SIG-M5 treated with dmso at 0.1 percent for 504 hours (cell line): Measurements from ENCODE around the gene EMX2.

Experiments
- DNase-seq: peaks from one replicate; lab custom pipeline; 2025; ENCODE audit not compliant: unreplicated experiment; lab: John Stamatoyannopoulos, UW

Gene EMX2

DNA sequence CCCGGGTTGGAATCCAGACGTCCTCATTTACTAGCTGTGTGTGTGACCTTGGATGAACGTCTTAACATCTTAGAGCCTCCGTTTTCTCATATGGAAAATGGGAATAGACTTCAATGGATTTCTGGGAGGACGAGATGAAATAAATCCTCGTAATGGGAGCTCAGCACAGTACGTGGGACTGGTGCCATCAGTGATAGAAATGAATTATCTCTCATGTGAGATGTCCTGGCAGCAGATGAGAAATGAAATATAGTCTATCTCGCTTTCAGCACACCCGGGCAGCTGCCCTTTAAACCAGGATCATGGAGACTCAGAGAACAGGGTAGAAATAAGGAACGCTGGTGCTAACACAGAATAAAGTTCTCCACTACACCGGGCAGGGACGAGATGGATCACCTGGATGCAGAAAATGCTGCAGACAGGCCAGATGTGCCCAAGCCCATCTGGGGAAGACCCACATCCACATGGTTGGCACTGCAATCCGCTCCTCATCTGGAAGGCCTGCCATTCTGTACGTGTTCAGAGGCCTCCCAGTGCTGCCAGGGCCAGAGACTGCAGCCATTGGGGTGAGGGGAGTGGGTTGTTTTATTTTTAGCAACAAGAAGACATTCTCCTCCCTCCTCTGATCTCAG lies 11.1 kb upstream of the EMX2 start:
- DNase-seq = no peak

DNA sequence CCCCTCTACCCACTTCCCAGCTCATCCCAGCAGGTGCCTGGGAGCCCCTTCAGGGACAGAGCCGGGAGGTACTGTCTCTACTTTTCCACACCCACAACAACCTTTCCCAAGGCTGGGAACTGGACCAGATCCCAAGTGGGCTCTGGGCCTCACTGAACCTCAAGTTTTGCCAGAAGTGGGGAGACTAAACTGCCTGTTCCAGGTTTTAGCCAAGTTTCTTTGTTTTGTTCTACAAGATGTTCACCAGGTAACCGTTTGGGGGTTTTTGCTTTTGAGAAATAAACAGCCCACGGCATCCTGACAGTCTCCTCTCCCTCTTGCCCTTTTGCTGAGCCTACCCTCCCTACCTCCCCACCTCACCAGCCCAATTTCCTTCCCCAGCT lies 10.6 kb upstream of the EMX2 start:
- no peak for DNase-seq

DNA sequence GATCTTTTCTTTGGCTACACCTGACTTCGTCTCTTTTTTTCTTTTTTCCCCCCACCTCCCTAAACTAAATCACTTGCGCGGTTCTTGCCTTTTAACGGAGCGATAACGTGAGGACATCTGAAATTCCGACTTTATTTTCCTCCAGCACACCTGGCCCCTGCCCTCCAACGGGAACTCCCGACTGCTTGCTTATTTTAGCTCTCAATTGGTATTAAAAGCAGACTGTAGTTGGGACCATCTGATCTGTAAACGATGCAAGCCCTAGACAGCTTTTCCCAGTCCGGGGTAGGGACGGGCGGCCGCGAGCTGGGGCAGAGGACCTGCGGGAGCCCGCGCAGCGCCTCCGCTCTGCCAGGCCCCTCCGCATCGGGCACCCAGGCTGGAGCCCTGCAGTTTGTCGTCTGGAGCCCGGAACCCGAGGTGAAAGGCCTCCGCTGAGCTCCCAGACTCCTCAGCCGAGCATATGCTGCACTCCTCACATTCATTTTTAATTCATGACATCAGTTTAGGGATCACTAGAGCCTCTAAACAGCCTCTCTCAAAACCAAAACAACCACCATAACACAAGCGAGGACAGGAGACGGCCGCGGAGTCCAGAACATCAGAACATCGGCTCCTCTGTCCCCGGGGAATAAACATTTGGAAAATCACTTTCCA lies 10.0 kb upstream of the EMX2 start:
- DNase-seq = no peak

DNA sequence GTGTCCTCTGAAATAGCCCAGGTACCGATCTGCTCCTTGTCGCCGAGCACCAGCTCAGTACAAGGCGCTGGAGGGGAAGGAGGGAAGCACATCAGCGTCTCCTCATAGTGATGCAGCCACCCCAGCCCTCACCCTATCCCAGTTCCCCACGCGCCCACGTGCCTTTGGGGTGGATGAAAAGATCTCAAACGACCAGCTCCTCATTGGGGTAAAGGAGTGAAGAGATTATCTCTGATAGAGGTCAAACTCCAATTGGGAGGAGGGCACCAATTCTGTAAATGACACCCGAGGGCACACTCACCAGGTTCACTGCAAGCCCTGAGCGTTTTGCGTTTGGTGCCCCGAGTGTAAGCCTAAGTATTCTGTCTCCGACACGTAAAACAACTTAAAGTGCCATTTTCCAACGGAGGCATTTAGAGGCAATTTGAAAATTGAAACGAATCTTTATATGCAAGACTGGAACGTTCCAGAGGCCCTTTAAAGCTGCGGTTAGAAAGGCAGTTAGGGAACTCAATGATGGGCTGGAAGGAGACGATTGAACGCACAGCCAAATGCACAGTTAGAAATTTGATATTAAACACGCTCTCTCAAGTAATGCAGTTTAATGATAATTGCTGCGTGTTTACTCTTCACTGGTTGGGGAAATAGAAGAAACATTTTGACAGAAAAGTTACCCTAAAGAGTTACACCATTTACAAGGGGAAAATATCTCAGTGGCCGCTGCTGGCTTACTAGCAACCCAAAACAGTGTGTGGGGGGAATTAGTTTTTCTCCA lies 8.9 kb upstream of the EMX2 start:
- no peak for DNase-seq

DNA sequence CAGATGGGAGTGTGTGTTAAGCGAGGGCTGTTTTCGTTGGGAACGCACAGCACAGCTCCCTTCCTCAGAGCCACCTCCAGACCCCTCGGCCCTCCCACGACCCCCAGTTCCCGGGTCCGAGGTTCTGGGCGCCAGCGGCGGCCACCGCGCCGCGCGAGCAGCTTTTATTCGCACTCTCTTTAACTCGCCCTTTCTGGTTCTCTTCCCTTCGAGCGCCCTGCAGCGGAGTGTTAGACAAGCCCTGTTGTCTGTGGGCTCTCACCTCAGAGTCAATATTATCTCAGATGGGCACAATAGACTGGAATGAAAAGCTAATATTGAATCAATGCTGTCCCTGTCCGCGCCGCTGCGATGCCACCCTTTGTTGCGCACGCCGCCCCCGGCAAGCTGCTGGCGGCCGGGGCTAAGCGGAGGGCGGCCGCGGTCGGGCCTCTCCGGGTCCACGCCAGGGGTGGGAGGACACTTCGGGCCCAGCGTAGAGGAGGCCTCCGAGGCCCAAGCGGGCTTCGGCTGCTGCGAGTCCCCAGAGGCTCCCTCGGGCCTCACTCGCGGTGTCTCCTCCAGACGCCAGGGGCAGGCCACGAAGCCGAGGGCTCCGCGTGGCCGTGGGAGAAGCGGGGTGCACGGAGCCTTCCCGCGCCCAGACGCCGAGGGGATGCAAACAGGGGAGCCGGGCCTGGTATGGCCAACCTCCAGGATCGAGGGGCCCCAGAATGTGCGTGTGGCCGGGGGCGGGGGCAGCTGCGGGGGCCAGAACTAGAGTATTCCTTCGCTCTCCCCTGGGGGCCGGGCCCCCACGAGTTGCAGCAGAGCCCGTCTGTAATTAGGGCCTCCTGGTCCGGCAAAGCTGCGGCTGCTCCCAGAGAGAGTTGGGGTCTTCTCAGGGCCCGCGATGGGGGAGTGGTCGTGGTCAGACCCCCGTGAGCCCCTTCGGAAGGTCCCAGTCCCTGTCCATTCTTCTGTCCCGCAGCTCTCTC lies 7.9 kb upstream of the EMX2 start:
- no peak for DNase-seq

DNA sequence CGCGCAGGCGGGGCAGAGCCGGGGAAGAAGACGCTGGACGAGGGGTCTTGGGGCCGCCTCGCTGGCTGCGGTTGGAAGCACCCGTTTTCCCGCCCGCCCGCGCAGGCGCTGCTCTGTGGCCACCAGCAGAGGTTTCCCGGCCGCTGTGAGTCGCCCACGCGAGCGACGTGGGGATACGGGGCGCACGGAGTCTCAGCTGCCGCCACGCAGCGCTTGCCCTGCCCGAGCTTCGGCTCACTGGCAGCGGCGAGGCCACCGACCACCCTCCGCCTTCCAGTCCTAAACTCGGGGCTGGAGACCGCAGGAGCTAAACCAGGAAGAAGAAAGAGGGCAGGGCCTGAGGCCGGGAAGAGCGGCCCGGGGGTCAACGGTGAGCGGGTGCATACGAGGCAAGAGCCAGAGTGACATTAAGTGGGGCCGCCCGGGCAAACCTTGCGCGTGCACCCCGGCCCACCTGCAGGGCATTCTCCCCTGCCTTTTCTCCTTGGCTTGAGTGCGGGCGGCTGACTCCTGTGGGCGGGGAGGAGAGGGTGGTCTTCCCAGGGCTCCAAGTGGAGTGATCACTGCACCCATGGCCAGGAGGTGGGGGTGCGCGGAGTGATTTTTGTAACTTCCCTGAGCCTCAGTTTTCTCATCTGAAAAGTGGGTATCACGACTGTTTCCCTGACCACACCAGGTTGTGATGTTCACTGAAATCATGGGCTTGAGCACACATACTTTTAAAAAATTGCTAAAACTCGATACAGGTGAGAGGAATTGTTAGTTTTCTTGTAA lies 7.1 kb upstream of the EMX2 start:
- no peak for DNase-seq

DNA sequence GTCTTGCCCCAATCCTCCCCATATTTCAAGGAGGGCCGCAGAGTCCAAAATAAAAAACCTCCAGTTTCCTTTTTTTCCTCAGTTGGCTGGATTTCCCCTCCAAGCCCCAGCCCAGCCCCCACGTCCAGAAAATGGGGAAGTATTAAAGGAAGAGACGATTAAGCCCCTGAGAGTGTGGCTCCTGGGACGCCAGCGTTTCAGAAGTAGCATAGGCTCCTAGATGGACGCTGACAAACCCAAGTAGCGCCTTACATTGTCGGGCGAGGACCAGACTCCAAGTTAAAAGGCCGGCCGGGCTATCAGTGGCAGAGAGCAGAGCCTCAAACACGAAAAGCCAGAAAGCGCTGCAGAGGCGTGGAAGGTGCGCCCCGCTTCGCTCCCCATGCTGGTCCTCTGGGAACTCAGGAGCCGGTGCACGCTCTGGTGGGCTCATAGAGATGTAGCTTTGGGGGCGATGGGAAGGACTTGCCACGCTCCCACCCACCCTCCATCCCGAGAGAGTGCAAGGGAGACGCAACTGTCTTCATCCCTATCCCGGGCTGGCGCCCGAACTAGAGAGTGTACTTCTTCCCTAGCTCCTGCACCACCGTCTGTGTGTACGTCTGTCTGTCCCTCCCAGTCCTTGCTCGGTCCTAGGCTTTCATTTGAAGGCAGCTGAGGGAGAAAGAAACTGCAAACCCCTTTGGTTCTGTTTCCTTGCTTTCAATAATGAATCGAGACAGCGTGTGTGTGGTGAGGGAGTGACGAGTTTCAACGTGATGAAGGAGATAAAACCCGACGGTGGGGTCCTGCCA lies 6.3 kb upstream of the EMX2 start:
- DNase-seq = no peak

DNA sequence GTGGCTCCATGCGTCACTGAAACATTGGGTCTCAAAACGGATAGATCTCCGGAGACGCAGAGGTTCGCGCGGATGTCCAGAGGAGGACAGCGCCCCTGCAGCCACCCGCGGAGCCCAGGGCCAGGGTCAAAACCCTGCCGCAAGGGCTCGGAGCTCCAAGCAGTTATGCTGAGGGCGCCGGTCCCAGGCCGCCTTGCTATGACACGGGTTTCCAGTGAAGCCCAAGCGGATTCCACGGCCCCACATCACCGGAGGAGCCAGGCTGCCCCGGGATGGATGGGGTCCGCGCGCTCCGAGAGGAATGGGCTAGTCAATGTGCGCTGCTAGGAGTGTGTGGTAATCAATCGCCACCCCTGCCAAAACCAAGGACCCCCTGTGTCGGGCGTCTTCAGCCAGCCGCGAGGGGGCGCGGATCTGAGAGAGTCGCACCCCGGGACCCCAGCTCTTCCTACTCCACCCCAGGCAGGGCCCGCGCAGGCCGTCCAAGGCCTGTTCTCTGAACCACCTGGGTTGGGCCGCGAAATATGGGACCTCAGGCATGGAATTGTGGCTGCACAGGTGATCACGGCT lies 5.6 kb upstream of the EMX2 start:
- no peak for DNase-seq

DNA sequence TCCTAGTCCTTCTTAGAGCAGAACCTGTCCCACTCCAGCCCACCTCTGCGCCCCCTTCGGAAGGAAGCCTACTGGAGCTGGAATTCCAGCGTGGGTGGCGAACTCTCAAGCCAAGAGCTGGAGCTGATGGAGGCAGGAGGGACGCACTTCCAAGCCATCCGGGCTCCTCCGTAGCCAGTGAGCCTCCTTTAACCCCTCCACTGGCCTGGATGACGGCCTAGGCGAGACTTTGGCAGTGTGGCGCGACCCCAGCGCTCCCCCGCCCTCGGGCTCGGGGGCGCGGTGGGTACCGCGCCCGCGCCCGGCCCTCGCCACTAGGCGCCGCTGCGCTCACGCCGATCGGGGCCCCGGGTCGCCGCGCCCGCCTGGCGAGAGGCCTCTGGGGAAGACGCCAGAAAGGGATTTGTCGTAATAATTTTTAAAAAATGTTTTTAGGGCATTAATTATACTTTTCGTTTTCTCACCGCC lies 5.1 kb upstream of the EMX2 start:
- no peak for DNase-seq

DNA sequence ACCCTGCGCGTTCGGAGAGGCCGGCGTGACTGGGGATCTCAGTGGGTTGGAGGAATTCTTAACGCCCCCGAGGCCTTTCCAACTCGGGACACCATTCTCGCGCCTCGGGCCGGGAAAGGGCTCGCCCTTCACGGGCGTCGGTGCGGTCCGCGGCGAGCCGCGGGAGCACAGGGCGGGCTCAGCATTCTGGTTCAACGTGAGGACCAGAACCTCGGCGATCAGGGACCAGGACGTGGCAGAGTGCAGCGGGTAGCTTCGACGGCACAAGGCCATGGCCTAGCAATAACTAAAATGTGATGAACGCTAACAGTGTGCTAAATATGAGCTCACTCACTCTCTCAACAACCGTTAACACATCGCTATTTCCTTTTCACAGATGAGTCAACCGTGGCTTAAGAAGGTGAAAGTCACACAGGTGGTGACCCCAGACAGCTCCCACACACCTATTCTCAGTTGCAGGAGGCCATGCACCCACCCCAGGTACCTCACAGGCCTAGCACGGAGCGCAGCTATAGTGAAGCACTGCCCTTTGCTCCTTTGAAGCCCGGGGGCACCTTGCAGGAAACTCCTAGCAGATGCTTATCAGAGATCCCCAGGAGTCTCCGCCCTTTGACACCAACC lies 4.5 kb upstream of the EMX2 start:
- no peak for DNase-seq

DNA sequence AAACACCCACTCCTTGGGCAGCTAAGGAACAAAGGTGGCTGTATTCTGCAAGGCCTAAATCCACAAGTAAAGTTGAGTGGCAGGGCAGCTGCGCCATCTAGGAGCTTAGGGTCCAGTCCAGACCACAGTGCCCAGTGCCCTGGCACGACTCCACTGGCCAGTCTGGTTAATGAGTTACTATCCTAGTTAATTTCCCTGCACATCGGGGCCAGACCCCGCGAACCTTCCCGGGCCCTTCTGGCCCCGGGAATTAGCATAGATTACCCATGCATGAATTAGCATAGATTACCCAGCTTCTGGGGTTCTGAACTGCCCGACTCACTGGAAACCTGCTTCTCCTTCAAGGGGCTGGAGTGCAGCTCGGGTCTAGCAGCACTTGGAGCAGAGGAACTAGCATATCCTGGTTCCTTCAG lies 3.2 kb upstream of the EMX2 start:
- DNase-seq = no peak

DNA sequence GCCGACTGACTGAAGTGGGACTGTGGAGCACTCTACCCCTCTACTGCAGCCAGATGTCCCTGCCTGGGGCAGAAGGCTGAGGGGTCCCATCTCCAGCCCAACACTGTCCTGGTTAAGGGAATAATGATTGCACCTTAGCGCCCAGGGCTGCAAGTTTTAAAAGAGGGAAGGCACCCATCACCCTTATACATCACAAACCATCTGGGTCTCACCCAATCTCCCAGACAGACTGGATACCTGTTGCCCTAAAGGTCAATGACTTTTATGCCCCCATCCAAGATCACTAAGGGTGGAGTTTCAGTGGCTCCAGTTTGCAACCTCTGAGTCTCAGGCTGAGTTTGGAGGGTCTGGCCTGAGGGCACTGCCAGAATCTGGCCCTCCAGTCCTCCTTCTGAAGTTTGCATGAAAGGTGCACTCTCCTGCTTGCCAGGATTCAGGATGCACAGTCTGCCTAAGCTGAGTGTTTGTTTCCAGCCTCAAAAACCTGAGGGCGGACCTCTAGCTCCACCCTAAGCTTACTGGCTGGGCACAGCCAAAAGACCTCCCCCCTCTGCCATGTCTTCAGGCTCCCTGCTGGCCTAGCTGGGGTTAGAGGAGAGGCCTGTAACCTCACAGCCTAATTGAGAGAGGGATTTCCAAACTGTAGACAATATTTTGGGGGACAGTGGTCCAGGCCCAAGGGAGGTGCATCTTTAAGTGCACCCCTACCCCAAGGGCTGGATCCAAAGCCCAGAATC lies 2.5 kb upstream of the EMX2 start:
- DNase-seq = no peak

DNA sequence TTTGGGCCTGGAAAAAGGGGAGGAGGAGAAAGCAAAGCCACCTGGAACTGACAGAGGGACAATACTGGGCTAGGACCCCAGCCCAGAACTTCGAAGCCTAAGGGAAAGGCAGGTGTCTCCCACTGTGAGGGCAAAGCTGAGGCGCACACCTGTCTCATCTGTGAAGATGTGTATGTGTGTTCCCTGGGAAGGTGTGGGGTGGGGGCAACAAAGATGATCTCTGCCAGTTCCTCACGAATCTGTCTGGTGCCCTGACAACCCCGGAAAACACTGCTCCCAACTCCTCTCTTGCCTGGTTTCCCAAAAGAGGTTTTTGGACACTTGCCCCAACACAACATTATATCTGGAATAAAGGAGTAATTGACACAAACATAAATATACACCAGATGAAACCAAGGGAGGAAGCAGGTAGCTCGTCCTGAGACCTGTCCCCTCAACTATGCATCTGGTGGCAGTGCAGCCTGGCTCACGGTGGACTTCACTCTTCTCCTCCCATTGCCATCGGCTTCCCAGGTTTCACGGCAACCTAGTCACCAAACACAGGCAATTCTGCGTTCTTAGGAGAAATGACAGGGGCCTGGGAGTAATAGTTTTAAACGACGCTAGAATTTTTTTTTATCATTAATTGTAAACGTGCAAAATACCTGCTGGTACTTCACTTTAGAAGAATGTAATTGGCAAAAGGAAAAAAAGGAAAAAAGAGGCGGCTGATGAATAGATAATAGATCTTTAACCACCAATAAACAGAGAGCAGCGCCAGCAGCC lies 1.7 kb upstream of the EMX2 start:
- DNase-seq = no peak

DNA sequence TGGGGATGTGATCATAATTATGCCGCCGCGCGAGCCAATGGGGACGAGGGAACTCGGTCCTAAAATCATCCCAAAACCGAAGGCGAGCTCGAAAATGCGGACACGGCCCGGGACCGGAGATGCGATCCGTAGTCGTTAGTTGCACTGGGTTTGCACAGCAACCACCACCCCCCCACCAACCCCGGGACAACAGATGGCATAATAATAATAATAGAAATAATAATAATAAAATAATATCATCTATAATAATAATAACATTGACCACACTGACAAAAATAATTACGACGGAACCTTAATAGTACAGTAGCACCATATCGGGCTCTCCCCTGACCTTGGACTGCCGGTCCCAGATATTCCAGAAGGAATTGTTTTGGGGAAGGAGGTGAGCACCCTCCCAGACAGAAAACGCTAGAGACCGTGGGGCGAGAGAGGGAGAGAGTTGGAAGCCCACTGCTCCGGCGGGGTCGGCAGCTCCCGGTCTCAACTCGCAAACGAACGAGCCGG lies 1.1 kb upstream of the EMX2 start:
- DNase-seq = no peak

DNA sequence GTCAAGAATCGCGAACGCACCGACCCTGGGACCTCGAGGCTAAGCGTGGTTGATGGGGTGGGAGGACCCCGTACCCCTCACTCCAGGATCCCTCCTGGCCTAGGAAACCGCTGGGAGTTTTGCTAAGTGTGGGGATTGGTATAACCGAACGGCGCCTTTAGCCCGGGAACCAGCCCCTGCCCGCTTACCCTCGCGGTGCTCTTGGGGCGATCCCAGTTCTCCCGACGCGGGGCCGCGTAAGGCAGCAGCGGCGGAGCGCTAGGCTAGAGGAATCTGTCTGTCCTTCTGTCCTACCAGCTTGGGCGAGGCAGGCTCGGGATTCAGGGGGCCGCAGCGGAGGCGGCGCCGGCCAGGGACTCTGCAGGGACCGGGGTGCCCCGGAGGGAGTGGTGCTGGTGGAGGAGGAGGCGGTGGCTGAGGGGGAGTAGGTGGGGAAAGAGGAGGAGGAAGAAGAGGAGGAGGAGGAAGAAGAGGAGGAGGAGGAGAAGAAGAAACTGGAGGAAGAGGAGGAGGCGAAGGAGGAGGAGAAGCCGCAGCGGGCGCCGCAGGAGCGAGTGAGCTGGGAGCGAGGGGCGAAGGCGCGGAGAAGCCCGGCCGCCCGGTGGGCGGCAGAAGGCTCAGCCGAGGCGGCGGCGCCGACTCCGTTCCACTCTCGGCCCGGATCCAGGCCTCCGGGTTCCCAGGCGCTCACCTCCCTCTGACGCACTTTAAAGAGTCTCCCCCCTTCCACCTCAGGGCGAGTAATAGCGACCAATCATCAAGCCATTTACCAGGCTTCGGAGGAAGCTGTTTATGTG lies 439 bp upstream of the EMX2 start:
- DNase-seq = no peak

DNA sequence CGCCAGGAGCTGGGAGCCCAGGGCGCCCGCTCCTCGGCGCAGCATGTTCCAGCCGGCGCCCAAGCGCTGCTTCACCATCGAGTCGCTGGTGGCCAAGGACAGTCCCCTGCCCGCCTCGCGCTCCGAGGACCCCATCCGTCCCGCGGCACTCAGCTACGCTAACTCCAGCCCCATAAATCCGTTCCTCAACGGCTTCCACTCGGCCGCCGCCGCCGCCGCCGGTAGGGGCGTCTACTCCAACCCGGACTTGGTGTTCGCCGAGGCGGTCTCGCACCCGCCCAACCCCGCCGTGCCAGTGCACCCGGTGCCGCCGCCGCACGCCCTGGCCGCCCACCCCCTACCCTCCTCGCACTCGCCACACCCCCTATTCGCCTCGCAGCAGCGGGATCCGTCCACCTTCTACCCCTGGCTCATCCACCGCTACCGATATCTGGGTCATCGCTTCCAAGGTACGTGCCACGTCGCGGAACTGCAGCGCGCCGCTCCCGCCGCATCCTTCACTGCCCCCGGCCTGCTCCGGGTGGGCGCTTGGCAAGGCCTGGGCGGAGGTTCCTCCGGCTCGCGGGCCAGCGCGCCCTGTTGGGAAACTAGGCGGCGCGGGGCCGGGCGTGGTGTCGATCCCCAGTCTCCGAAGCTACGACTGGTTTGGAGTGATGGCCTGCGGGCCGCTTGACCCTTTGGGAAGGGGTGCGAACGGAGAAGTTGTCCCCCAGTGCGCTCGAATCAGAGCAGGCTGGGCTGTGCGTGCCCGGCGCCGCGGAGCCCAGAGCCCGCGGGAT lies 868 bp downstream of the EMX2 start:
- no peak for DNase-seq
